ENCODE results near the gene WNK2.

WNK2 gene

GRCh38 chr9:93171261-93171990 lies 12.5 kb upstream of the WNK2 start:
- no peak for TF ChIP-seq POLR2A (IDR thresholded peaks at IDR 0.05; ENCODE audit: low read depth, low read length)
- FAIRE-seq = no peak
- DNase-seq (ENCODE audit: insufficient read length, low spot score) = no peak

DNA sequence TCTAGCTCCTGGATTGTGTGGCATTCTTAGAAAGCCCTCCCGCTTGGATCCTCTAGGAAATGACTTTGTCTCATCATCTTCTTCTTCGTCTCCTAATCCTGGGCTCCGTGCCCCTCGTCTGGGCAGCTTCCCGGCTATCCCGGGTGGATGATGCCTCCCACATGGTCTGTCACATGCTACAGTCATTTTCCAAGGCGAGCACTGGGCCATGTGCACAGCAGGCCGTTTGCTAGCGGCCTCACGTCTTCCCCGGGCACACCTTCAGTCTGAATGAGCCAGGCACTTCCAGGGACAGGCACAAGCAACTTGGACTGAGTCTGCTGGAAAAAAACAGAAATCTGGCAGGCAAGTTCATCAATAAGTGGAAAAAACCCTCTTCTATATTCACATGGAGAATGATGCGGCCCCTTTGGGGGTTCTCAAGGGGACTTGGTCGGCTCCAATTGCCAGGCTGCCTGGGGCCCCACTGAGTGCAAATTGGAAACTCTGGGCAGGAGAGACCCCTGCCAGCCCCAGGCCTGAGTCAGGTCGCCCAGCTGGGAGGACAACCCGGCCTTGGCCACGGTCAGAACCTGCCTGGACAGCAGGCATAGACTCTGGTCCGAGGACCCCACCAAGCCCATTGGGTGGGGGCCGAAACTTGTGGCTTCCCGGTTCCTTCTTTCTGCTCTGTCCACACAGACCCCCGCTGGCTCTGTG lies 11.1 kb upstream of the WNK2 start:
- FAIRE-seq (no peak), DNase-seq (ENCODE audit: insufficient read length, low spot score) (no peak)
- no peak for TF ChIP-seq POLR2A (IDR thresholded peaks at IDR 0.05; ENCODE audit: low read depth, low read length)

- FAIRE-seq (no peak), DNase-seq (ENCODE audit: insufficient read length, low spot score) (no peak)
- TF ChIP-seq POLR2A (IDR thresholded peaks at IDR 0.05; ENCODE audit: low read depth, low read length) = no peak
These were observed 10.4 kb upstream of the WNK2 start for GRCh38 chr9:93173365-93174051.

- no peak for TF ChIP-seq POLR2A (IDR thresholded peaks at IDR 0.05; ENCODE audit: low read depth, low read length)
- DNase-seq (ENCODE audit: insufficient read length, low spot score) (no peak), FAIRE-seq (no peak)
These were observed 9.0 kb upstream of the WNK2 start for GRCh38 chr9:93174976-93175375.

- no peak for FAIRE-seq
- no peak for DNase-seq (ENCODE audit: insufficient read length, low spot score)
- TF ChIP-seq POLR2A (IDR thresholded peaks at IDR 0.05; ENCODE audit: low read depth, low read length) = no peak
These were observed 6.3 kb upstream of the WNK2 start for GRCh38 chr9:93177676-93178075.

GRCh38 chr9:93178851-93179786 lies 4.8 kb upstream of the WNK2 start:
- no peak for FAIRE-seq

GRCh38 chr9:93180938-93181337 lies 3.0 kb upstream of the WNK2 start:
- DNase-seq (ENCODE audit: insufficient read length, low spot score) (no peak), FAIRE-seq (no peak)

More at GRCh38 chr9:93178851-93179786, 4.8 kb upstream of the WNK2 start:
- no peak for DNase-seq (ENCODE audit: insufficient read length, low spot score)
- no peak for TF ChIP-seq POLR2A (IDR thresholded peaks at IDR 0.05; ENCODE audit: low read depth, low read length)

DNA sequence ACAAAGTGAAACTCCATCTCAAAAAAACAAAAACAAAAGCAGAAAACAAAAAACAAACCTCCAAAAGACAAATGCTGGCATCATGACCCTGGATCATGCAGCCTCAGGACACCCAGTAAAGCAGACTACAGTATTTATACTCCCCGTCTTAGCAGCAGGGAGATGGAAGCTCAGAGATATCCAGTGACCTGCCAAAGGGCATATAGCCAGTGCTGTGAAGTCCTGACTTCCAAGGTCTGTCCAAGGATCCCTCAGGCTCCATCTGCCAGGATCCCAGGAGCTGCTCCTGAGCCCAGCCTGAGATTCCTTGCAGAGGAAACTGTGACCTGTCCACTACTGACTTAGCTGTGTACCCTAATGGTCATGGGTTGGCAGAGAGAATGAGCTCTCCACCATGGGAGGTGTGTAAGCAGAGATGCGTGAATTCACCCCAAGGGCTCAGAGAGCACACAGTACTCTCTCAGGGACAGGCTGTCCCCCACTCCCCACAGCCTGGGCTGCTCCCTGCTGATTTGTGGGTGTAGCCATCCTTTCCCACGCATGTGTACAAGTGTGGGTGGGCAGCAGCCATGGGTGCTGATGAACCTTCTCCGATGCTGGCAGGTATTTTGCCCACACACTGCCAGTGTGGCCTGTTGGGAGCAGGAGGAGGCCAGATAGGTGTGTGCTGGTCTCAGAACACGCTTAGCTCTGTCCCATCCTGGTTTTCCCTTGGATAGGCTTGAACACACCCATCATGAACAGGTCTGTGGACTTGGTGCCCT lies 2.1 kb upstream of the WNK2 start:
- no peak for DNase-seq (ENCODE audit: insufficient read length, low spot score)
- no peak for TF ChIP-seq POLR2A (IDR thresholded peaks at IDR 0.05; ENCODE audit: low read depth, low read length)
- no peak for FAIRE-seq

More at GRCh38 chr9:93180938-93181337, 3.0 kb upstream of the WNK2 start:
- no peak for TF ChIP-seq POLR2A (IDR thresholded peaks at IDR 0.05; ENCODE audit: low read depth, low read length)

DNA sequence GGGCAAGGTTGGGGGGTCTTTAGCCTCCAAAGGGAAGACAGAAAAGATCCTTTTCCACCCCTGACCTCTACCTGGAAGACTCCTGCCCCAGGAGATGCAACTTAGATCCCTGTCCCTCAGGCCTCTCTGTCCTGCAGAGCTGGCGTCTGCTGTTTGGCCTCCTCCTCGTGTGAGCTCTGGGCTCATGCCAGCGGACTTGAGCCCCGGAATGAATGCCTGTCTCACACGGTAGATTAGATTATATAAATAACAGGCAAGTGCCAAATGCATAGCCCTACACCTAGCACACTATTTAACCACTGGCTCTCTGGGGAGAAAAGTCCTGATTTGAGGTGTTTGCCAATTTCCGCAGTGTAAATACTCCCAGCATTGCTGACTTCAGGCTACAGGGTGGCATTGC lies 1.4 kb upstream of the WNK2 start:
- DNase-seq (ENCODE audit: insufficient read length, low spot score) (no peak), FAIRE-seq (no peak)

DNA sequence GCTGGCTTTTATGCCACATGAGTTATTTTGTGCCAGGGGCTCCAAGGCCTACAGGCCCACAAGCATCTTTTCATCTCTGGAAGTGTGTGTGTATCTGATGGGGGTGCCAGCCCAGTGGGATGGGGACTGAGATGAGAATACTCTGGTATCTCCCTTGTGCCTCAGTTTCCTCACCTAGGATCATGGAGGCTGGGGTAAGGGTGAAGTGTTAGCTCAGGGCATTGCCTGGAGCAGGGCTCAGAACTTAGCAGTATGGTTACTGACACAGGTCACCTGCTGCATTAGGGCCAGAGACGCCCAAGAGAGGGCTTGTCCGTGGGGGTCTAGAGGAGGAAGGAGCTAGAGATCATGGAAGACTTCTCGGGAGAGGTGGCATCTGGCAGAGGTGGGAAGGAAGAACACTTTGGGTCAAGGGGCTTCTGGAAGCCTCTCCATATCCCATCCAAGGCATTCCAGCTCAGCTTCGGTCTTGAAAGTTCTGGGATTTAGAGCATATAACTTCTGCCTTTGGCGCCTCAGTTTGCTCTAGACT lies 742 bp upstream of the WNK2 start:
- no peak for DNase-seq (ENCODE audit: insufficient read length, low spot score)
- no peak for FAIRE-seq
- no peak for TF ChIP-seq POLR2A (IDR thresholded peaks at IDR 0.05; ENCODE audit: low read depth, low read length)

More for the DNA sequence above, 1.4 kb upstream of the WNK2 start:
- no peak for TF ChIP-seq POLR2A (IDR thresholded peaks at IDR 0.05; ENCODE audit: low read depth, low read length)

- no peak for TF ChIP-seq POLR2A (IDR thresholded peaks at IDR 0.05; ENCODE audit: low read depth, low read length)
- FAIRE-seq = no peak
- DNase-seq (ENCODE audit: insufficient read length, low spot score) = no peak
These were observed 710 bp downstream of the WNK2 start for GRCh38 chr9:93184432-93185265.
